Nephron (organoid): ENCODE results near the gene FOXA1.

Source experiments
- H3K27ac Mint-ChIP-seq, 3 experiments: 2 replicates each; pipeline ENCODE4 v1.8.0; 2020; ENCODE audit warnings: mixed read lengths in 3 of 3, mild to moderate bottlenecking in 2 of 3, moderate library complexity in 1 of 3
- H3K27me3 Mint-ChIP-seq: 2 replicates; pipeline ENCODE4 v1.8.0; 2021; ENCODE audit warnings: low read depth, mild to moderate bottlenecking, moderate library complexity, mixed read lengths
- H3K36me3 Mint-ChIP-seq: 2 replicates; pipeline ENCODE4 v1.8.0; 2020; ENCODE audit warnings: low read depth, mixed read lengths
- H3K4me1 Mint-ChIP-seq: 2 replicates; pipeline ENCODE4 v1.8.0; 2020; ENCODE audit warnings: mixed read lengths
- H3K4me3 Mint-ChIP-seq, 3 experiments: 2 replicates each; pipeline ENCODE4 v1.8.0; 2020; ENCODE audit warnings: mild to moderate bottlenecking in 3 of 3, mixed read lengths in 3 of 3, moderate library complexity in 2 of 3
- H3K9me3 Mint-ChIP-seq: 2 replicates; pipeline ENCODE4 v1.8.0; 2020; ENCODE audit warnings: mixed read lengths
- TF ChIP-seq, protein P1 (sequence below), 3 experiments: fragments of 200-600 bp; sonication (generic); IDR thresholded peaks; one replicate each; pipeline ENCODE4 v1.5.0; 2021; ENCODE audit warnings: antibody characterized with exemption in 3 of 3; ENCODE audit not compliant: unreplicated experiment in 3 of 3

Gene FOXA1

DNA sequence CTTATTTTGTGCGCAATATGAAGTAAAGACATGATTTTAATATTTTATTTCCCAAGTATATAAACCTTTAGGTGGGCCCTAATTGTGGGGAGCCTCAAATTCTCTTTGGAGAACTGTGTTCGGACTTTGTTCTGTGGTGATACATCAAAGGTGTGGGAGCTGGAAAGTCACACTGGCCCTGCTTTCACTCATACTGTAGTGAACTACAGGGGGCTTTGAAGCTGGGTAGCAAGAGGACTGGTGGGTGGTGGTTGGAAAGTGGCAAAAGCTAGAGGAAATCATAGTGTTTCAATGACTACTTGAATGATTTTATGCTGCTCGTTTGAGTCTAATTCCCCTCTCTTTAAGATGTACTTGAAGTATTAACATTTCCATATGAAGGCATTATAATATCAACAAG lies 13.6 kb upstream of the FOXA1 start:
- Mint-ChIP-seq H3K9me3 (peaks cover 26% of the 10 kb centered on the region), H3K27ac (no peak overlapping the region), H3K4me3 (no peak overlapping the region), H3K27me3 (peaks cover 46% of the 10 kb centered on the region), H3K4me1 (no peaks in the 10 kb centered on the region), H3K36me3 (no peaks in the 10 kb centered on the region)
- TF ChIP-seq, protein P1, sequence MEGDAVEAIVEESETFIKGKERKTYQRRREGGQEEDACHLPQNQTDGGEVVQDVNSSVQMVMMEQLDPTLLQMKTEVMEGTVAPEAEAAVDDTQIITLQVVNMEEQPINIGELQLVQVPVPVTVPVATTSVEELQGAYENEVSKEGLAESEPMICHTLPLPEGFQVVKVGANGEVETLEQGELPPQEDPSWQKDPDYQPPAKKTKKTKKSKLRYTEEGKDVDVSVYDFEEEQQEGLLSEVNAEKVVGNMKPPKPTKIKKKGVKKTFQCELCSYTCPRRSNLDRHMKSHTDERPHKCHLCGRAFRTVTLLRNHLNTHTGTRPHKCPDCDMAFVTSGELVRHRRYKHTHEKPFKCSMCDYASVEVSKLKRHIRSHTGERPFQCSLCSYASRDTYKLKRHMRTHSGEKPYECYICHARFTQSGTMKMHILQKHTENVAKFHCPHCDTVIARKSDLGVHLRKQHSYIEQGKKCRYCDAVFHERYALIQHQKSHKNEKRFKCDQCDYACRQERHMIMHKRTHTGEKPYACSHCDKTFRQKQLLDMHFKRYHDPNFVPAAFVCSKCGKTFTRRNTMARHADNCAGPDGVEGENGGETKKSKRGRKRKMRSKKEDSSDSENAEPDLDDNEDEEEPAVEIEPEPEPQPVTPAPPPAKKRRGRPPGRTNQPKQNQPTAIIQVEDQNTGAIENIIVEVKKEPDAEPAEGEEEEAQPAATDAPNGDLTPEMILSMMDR (IDR thresholded peaks at IDR 0.05; ENCODE audit: unreplicated experiment in 3 of 3): no peak

DNA sequence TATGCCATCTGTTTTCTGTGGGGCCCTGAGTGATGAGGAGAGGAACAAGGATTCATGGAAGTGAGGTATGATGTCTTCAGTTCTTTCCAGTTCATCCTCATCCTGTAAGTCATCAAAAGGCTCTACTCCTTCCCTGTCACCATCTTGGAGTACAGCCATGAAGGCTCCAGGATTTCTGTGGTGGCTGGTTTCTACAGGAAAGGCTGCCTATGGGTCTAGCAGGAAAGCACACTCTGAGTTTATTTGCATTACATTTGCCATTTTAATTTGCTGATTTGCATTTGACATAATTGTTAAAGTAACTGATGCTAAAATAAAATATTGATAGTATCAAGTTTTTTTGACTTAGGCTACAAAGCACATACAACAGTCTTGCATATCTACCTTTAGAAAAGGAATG lies 11.6 kb upstream of the FOXA1 start:
- H3K4me1 Mint-ChIP-seq: no peaks in the 10 kb centered on the region
- H3K27ac Mint-ChIP-seq: no peak overlapping the region
- peaks cover 14% of the 10 kb centered on the region for H3K9me3 Mint-ChIP-seq
- peaks cover 65% of the 10 kb centered on the region for H3K27me3 Mint-ChIP-seq
- TF ChIP-seq, protein P1 (IDR thresholded peaks at IDR 0.05; ENCODE audit: unreplicated experiment in 3 of 3): no peak
- H3K4me3 Mint-ChIP-seq: no peak overlapping the region
- no peaks in the 10 kb centered on the region for H3K36me3 Mint-ChIP-seq

DNA sequence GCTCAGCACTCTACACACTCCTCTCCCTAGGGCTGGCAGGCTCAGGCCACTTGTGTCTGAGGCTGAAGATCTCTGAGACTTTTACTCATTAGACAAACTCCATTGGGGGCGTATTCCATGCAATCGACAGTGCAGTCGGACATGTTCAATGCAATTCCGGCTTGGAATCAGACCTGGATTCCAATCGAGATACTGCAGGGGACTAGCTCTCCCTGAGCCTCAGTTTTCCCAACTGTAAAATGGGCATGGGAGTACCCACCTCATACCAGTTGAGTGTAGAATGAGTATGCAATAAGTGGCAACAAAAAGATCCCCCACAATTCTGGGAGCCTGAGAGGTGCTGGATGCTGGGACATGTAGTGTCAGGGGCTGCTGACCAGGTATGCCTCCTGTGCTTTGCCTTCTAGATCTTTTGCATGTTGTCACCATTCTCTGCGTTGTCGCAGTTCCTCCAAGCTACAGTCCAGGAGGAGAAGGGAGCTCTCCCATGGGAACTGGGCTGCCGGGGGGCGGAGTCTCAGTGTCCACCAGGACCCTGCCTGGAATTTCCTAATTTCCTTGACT lies 8.7 kb upstream of the FOXA1 start:
- Mint-ChIP-seq H3K4me3 (no peak overlapping the region), H3K9me3 (no peaks in the 10 kb centered on the region), H3K27ac (no peak overlapping the region), H3K27me3 (peaks cover 95% of the 10 kb centered on the region), H3K36me3 (no peaks in the 10 kb centered on the region), H3K4me1 (peaks cover 15% of the 10 kb centered on the region)
- TF ChIP-seq, protein P1 (IDR thresholded peaks at IDR 0.05; ENCODE audit: unreplicated experiment in 3 of 3): no peak

DNA sequence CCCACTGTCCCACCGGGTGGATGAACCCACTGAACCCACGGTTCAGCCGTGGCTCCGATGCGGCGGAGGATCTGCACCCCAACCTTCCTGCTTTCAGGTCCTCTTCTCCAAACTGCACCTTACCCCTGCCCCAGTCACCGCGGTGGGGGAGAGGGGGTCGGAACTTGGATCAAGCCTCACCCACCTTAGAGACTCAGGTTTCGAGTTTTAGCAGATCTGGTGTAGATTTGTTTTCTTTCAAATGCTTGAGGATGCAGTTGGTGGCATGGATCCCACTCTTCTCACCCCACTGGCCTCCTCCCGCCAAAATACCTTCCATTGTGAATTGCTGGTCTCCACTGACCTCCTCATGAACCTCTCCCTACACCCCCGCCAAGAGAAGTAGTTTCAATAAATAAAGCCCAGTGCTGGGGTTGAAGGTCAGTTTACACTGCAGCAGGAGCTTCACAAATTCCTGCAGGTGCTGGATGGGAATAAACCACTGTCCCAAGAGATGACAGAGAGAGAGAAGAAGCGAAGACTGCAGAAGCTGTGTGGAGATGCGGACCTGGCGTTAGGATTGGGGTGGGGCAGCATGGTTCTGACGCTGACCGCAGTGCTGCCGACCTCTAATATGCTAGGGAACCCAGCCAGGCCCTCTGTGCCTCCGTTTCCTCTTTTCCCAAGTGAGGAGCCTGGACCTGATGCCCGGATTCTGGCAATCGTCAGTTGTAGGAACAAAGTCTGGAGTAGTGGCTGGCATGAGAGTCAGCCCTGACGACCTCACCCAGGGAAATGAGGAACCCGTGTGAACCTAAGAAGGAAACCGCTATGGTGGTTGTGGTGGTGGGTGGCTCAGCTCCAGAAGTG lies 7.8 kb upstream of the FOXA1 start:
- no peaks in the 10 kb centered on the region for H3K9me3 Mint-ChIP-seq

DNA sequence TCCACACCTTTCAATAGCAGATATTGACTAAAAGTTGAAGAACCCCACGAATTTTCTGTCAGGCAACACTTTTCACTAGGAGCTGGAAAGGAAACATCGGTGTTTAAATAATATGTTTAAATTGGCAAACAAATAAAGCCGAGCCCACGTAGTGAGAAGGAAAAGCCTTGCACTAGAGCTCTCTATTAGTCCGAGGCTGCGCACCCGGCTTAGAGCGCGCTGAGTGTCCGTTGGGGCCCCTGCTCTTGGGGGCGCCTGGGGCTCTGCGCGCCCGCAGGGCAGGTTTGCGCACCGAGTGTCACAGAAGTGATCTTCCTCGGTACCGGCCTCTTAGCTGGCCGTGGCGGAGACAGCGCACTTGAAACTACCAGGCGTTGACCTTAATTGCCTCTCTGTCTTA lies 6.8 kb upstream of the FOXA1 start:
- TF ChIP-seq, protein P1 (IDR thresholded peaks at IDR 0.05; ENCODE audit: unreplicated experiment in 3 of 3): no peak
- H3K27me3 Mint-ChIP-seq: peaks cover 100% of the 10 kb centered on the region

More for the DNA sequence above, 7.8 kb upstream of the FOXA1 start:
- Mint-ChIP-seq H3K27ac (no peak overlapping the region), H3K27me3 (peaks cover 99% of the 10 kb centered on the region), H3K4me3 (no peak overlapping the region), H3K36me3 (no peaks in the 10 kb centered on the region), H3K4me1 (peaks cover 16% of the 10 kb centered on the region)
- TF ChIP-seq, protein P1 (IDR thresholded peaks at IDR 0.05; ENCODE audit: unreplicated experiment in 3 of 3): no peak

More for the DNA sequence above, 6.8 kb upstream of the FOXA1 start:
- Mint-ChIP-seq H3K4me3 (no peak overlapping the region), H3K9me3 (no peaks in the 10 kb centered on the region), H3K36me3 (no peaks in the 10 kb centered on the region), H3K4me1 (peaks cover 16% of the 10 kb centered on the region), H3K27ac (no peak overlapping the region)
